Peyer's patch (tissue), 4 donors: Measurements from ENCODE around the gene DSG1. TPM values are rescaled to one million over a fixed set of nuclear protein-coding genes. Genes with fewer than 3 reads are reported as not detected.

Source experiments
- DNase-seq, 3 donors: peaks; one replicate each; pipeline ENCODE4 v3.0.0-alpha.2; 2017 to 2019
- H3K27ac ChIP-seq, 4 donors: fragments of 200-600 bp; sonication (generic); one replicate each; pipeline ENCODE4 v1.5.1; 2016 to 2019
- H3K27me3 ChIP-seq, 2 donors: fragments of 200-600 bp; sonication (generic); one replicate each; pipeline ENCODE4 v1.5.1; 2019
- H3K36me3 ChIP-seq, 3 donors: fragments of 200-600 bp; sonication (generic); one replicate each; pipeline ENCODE4 v1.5.1; 2016 to 2019
- H3K4me1 ChIP-seq, 4 donors: fragments of 200-600 bp; sonication (generic); one replicate each; pipeline ENCODE4 v1.5.1; 2016 to 2019
- H3K4me3 ChIP-seq, 4 donors: fragments of 200-600 bp; sonication (generic); 1 replicate in 3 of 4; 2 replicates in 1 of 4; pipeline ENCODE4 v1.5.1; 2016 to 2019; ENCODE audit warnings: mild to moderate bottlenecking in 1 of 4
- H3K9me3 ChIP-seq, 4 donors: fragments of 200-600 bp; sonication (generic); one replicate each; pipeline ENCODE4 v1.5.1; 2016 to 2019; ENCODE audit warnings: mild to moderate bottlenecking in 1 of 4
- POLR2A ChIP-seq, 2 donors: fragments of 450-650 bp; IDR thresholded peaks; one replicate each; pipeline ENCODE4 v1.5.1; 2017; ENCODE audit warnings: antibody characterized with exemption in 2 of 2, mild to moderate bottlenecking in 2 of 2, moderate library complexity in 2 of 2
- total RNA-seq, 4 donors: library from RNA; depleted of rRNA; stranded (reverse); fragments of >200 nt; gene quantifications; one replicate each; pipeline ENCODE4 v1.1.0, GENCODE V29; 2016
- TF ChIP-seq, protein P1 (sequence below), 6 experiments: fragments of 450-650 bp in 4 of 6; fragments of 200-600 bp in 2 of 6; sonication (generic) in 1 of 6; IDR thresholded peaks; one replicate each; pipeline ENCODE4 v1.5.1; 2017 to 2019; ENCODE audit warnings: antibody characterized with exemption in 6 of 6, mild to moderate bottlenecking in 3 of 6, moderate library complexity in 1 of 6

Gene DSG1
- total RNA-seq, 4 donors from 2014 or later: 0.27 to 0.38 TPM; not detected in 2

DNA sequence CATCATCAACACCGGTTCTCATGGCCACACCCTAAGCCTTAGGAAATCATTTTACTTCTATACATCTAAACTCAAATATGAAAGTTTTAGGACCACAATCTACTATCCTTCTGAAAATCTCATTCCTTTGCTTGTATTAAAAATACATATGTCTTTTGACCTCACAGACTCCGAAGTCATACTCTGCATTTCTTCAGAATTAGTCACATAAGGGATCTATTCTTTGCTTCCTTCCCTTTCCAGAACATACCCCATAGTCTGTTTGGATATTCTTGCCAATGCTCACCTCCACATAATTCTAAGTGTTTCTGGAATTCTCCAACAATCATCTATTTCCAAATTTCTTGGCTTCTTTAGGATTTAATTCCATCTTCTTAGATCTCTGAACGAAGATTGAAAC, 14.2 kb upstream of the DSG1 start:
- TF ChIP-seq, protein P1, sequence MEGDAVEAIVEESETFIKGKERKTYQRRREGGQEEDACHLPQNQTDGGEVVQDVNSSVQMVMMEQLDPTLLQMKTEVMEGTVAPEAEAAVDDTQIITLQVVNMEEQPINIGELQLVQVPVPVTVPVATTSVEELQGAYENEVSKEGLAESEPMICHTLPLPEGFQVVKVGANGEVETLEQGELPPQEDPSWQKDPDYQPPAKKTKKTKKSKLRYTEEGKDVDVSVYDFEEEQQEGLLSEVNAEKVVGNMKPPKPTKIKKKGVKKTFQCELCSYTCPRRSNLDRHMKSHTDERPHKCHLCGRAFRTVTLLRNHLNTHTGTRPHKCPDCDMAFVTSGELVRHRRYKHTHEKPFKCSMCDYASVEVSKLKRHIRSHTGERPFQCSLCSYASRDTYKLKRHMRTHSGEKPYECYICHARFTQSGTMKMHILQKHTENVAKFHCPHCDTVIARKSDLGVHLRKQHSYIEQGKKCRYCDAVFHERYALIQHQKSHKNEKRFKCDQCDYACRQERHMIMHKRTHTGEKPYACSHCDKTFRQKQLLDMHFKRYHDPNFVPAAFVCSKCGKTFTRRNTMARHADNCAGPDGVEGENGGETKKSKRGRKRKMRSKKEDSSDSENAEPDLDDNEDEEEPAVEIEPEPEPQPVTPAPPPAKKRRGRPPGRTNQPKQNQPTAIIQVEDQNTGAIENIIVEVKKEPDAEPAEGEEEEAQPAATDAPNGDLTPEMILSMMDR (IDR thresholded peaks at IDR 0.05): no peak
- no peak for TF ChIP-seq POLR2A (IDR thresholded peaks at IDR 0.05)
- Histone ChIP-seq H3K9me3 (no peaks in the 10 kb centered on the region), H3K36me3 (no peaks in the 10 kb centered on the region), H3K4me1 (peaks cover 0 to 9% (median 0%) of the 10 kb centered on the region in 4 donors), H3K4me3 (no peak overlapping the region), H3K27me3 (no peaks in the 10 kb centered on the region), H3K27ac (no peak overlapping the region)
- no peak for DNase-seq

DNA sequence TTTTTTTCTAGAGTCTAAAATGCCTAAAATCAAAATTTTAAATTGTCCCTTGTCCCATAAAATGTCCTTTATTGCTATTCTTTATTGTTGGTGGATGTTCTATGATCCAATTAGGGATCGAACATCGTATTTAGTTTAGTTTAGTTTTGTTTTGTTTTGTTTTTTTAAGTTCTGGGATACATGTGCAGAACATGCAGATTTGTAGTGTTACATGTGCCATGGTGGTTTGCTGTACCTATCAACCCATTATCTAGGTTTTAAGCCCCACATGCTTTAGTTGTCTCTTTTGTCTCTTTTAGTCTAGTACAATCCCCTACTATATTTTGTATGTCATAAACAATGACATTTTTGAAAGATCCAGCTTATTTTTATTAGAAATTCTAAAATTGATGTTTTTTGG, 8.8 kb upstream of the DSG1 start:
- TF ChIP-seq POLR2A (IDR thresholded peaks at IDR 0.05): no peak
- TF ChIP-seq, protein P1 (IDR thresholded peaks at IDR 0.05): no peak
- Histone ChIP-seq H3K9me3 (no peaks in the 10 kb centered on the region), H3K27me3 (no peaks in the 10 kb centered on the region), H3K36me3 (no peaks in the 10 kb centered on the region), H3K4me1 (no peaks in the 10 kb centered on the region), H3K27ac (no peak overlapping the region), H3K4me3 (no peak overlapping the region)
- no peak for DNase-seq

DNA sequence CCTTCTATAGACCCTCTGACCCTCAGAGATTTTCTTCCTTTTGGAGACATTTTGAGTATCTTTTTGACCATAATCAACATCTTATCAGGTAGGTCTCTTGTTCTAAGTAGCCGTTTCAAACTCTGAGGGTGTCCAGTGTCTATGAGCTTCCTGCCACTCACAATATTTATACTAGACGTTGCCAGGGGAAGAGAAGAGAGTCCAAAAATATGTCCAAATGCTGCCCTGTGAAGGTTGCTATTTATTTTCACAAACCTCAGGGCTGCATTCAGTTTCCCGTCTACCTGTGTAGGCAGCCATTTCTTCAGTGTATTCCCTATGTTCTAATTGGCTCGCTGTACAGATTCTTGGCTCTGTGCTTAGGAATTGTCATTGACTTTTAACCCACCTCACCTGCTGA, 986 bp upstream of the DSG1 start:
- no peak for DNase-seq
- no peaks in the 10 kb centered on the region for H3K9me3 ChIP-seq
- no peaks in the 10 kb centered on the region for H3K4me1 ChIP-seq
- H3K4me3 ChIP-seq: no peak overlapping the region
- H3K27ac ChIP-seq: no peak overlapping the region
- no peaks in the 10 kb centered on the region for H3K27me3 ChIP-seq
- TF ChIP-seq, protein P1 (IDR thresholded peaks at IDR 0.05): no peak
- no peaks in the 10 kb centered on the region for H3K36me3 ChIP-seq

- H3K27ac ChIP-seq: no peak overlapping the region
- H3K4me3 ChIP-seq: no peak overlapping the region
- TF ChIP-seq POLR2A (IDR thresholded peaks at IDR 0.05): no peak
- TF ChIP-seq, protein P1 (IDR thresholded peaks at IDR 0.05): no peak
- H3K4me1 ChIP-seq: no peaks in the 10 kb centered on the region
- no peaks in the 10 kb centered on the region for H3K27me3 ChIP-seq
- H3K36me3 ChIP-seq: no peaks in the 10 kb centered on the region
- H3K9me3 ChIP-seq: no peaks in the 10 kb centered on the region
- DNase-seq: peak in 1 of 3 donors; percentile 56
These were observed 3.8 kb downstream of the DSG1 start for GRCh38 chr18:31321719-31322118.

- Histone ChIP-seq H3K4me3 (no peak overlapping the region), H3K9me3 (no peaks in the 10 kb centered on the region), H3K27me3 (no peaks in the 10 kb centered on the region), H3K36me3 (no peaks in the 10 kb centered on the region), H3K4me1 (no peaks in the 10 kb centered on the region), H3K27ac (no peak overlapping the region)
- no peak for TF ChIP-seq POLR2A (IDR thresholded peaks at IDR 0.05)
- TF ChIP-seq, protein P1 (IDR thresholded peaks at IDR 0.05): no peak
- no peak for DNase-seq
These were observed 7.1 kb downstream of the DSG1 start for GRCh38 chr18:31325051-31325450.

GRCh38 chr18:31329787-31330438, 12.0 kb downstream of the DSG1 start:
- Histone ChIP-seq H3K4me3 (no peak overlapping the region), H3K36me3 (no peaks in the 10 kb centered on the region), H3K9me3 (no peaks in the 10 kb centered on the region), H3K27ac (no peak overlapping the region), H3K27me3 (no peaks in the 10 kb centered on the region), H3K4me1 (no peaks in the 10 kb centered on the region)
- no peak for TF ChIP-seq POLR2A (IDR thresholded peaks at IDR 0.05)
- TF ChIP-seq, protein P1 (IDR thresholded peaks at IDR 0.05): no peak
- DNase-seq: no peak
